Measurements from ENCODE around the gene OSBPL9. TPM values are rescaled to one million over a fixed set of nuclear protein-coding genes. Genes with fewer than 3 reads are reported as not detected.
"Not testable (repeated sequence)": the region's sequence is repeated elsewhere in the genome, so short reads cannot be mapped to it uniquely, and the experiment has no call there.

Gene OSBPL9
- total RNA-seq, 4 donors from 2014 or later, result 56.9 to 110 (median 78.3) TPM

DNA sequence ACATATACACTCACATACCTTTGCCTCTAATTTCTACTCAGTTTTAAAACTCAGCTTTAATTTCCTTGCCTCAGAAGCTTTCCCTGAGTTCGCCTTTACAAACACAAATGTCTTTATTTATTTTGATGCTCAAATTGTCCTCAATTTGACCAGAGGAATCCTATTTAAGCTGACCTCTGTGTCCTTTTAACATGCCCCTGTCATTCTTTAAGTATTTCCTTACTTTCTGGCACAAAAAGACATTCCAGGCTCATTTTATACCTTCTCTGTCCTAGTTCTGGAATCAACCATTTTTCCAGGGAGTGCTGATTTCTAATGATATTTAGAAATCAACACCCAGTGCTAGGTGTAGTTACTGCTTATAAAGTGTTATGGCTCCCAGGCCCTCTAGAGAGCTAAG is 82.5 kb downstream of the OSBPL9 start:
- no peaks in the 10 kb centered on the region for H3K27me3 ChIP-seq
- no peaks in the 10 kb centered on the region for H3K9me3 ChIP-seq
- WGBS, 2 donors (ENCODE audit: low coverage in 1 of 2), result 90% methylated on average over 1 of the region's 1 CpG
- TF ChIP-seq EP300 (IDR thresholded peaks at IDR 0.05), result no peak
- TF ChIP-seq, protein P1, sequence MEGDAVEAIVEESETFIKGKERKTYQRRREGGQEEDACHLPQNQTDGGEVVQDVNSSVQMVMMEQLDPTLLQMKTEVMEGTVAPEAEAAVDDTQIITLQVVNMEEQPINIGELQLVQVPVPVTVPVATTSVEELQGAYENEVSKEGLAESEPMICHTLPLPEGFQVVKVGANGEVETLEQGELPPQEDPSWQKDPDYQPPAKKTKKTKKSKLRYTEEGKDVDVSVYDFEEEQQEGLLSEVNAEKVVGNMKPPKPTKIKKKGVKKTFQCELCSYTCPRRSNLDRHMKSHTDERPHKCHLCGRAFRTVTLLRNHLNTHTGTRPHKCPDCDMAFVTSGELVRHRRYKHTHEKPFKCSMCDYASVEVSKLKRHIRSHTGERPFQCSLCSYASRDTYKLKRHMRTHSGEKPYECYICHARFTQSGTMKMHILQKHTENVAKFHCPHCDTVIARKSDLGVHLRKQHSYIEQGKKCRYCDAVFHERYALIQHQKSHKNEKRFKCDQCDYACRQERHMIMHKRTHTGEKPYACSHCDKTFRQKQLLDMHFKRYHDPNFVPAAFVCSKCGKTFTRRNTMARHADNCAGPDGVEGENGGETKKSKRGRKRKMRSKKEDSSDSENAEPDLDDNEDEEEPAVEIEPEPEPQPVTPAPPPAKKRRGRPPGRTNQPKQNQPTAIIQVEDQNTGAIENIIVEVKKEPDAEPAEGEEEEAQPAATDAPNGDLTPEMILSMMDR (IDR thresholded peaks at IDR 0.05), result no peak
- no peak for TF ChIP-seq POLR2AphosphoS5 (IDR thresholded peaks at IDR 0.05)
- no peak for TF ChIP-seq POLR2A (IDR thresholded peaks at IDR 0.05)
- H3K27ac ChIP-seq, result no peak overlapping the region
- no peaks in the 10 kb centered on the region for H3K4me1 ChIP-seq
- no peak overlapping the region for H3K4me3 ChIP-seq
- no peaks in the 10 kb centered on the region for H3K36me3 ChIP-seq
- ATAC-seq, result no peak

DNA sequence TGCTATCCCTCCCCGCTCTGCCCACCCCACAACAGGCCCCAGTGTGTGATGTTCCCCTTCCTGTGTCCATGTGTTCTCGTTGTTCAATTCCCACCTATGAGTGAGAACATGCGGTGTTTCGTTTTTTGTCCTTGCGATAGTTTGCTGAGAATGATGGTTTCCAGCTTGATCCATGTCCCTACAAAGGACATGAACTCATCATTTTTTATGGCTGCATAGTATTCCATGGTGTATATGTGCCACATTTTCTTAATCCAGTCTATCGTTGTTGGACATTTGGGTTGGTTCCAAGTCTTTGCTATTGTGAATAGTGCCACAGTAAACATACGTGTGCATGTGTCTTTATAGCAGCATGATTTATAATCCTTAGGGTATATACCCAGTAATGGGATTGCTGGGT is 84.9 kb downstream of the OSBPL9 start:
- 90 to 93% methylated on average over 5 to 6 of the region's 7 CpGs for WGBS, 2 donors (ENCODE audit: low coverage in 1 of 2)
- not testable (repeated sequence) for H3K36me3 ChIP-seq, H3K4me3 ChIP-seq, H3K9me3 ChIP-seq, H3K4me1 ChIP-seq, H3K27ac ChIP-seq, H3K27me3 ChIP-seq, ATAC-seq

DNA sequence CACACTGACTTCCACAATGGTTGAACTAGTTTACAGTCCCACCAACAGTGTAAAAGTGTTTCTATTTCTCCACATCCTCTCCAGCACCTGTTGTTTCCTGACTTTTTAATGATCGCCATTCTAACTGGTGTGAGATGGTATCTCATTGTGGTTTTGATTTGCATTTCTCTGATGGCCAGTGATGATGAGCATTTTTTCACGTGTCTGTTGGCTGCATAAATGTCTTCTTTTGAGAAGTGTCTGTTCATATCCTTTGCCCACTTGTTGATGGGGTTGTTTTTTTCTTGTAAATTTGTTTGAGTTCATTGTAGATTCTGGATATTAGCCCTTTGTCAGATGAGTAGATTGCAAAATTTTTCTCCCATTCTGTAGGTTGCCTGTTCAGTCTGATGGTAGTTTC is 85.3 kb downstream of the OSBPL9 start:
- ATAC-seq, H3K4me3 ChIP-seq, H3K4me1 ChIP-seq, H3K36me3 ChIP-seq, H3K27ac ChIP-seq, H3K27me3 ChIP-seq, H3K9me3 ChIP-seq: not testable (repeated sequence)
- 67% methylated on average over 1 of the region's 2 CpGs; no CpG with 5 or more reads in 1 of the 2 donors for WGBS, 2 donors (ENCODE audit: low coverage in 1 of 2)

DNA sequence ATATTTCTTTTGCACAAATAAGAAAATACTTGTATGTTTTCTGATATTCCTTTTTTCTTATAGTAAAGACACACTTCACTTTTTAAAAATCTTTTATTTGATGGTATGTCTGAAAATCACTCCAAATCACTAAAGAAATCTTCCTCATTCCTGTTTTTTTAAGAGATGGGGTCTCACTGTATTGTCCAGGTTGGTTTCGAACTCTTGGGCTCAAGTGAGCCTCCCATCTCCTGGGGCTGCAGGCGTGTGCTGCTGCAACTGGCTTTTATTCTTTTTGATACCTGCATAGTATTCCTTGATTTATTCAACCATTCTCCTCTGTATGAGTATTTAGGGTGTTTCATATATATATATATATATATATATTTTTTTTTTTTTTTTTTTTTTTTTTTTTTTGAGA is 88.1 kb downstream of the OSBPL9 start:
- Histone ChIP-seq H3K4me1 (peaks cover 0 to 4% (median 0%) of the 10 kb centered on the region in 3 donors), H3K27ac (no peak overlapping the region), H3K9me3 (no peaks in the 10 kb centered on the region), H3K36me3 (no peaks in the 10 kb centered on the region), H3K27me3 (no peaks in the 10 kb centered on the region), H3K4me3 (no peak overlapping the region)
- no peak for ATAC-seq
- WGBS, 2 donors (ENCODE audit: low coverage in 1 of 2), result 83 to 92% methylated on average over 1 to 2 of the region's 2 CpGs
- TF ChIP-seq, protein P1 (IDR thresholded peaks at IDR 0.05), result no peak
- no peak for TF ChIP-seq EP300 (IDR thresholded peaks at IDR 0.05)
- TF ChIP-seq POLR2A (IDR thresholded peaks at IDR 0.05), result no peak
- no peak for TF ChIP-seq POLR2AphosphoS5 (IDR thresholded peaks at IDR 0.05)

DNA sequence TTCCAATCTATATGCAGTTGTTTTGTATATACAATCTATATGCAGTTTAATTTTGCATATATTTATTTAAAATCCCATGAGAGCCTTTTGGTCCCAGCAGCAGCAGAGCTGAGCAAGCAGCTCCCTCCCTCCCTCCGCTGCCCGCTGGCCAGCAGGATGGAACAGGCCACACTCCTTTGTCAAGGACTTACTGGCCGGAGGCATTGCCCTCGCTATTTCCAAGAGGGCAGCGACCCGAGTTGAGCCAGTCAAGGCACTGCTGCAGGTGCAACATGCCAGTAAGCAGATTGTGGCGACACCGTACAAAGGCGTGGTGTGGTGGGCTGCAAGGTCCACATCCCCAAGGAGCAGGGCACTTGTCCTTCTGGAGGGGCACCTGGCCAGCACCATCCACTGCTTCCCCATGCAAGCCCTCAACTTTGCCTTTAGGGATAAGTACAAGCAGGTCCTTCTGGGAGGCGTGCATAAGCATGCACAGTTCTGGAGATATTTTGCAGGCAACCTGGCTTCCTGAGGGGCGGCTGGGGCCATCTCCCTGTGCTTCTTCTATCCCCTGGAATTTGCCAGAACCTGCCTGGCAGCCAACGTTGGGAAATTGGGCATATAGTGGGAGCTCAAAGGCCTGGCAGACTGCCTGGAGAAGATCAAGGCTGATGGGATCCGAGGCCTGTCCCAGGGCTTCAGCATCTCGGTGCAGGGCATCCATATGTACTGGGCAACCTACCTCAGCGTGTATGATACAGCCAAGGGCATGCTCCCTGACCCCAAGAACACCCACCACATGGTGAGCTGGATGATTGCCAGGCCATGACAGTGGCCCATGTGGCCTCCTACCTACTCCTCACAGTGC is 92.2 kb downstream of the OSBPL9 start:
- WGBS, 2 donors (ENCODE audit: low coverage in 1 of 2), result 73 to 95% methylated on average over 2 to 4 of the region's 15 CpGs
- H3K27me3 ChIP-seq, result no peaks in the 10 kb centered on the region
- no peak overlapping the region for H3K27ac ChIP-seq
- H3K9me3 ChIP-seq, result no peaks in the 10 kb centered on the region
- H3K36me3 ChIP-seq, result no peaks in the 10 kb centered on the region
- TF ChIP-seq POLR2AphosphoS5 (IDR thresholded peaks at IDR 0.05) (no peak), POLR2A (IDR thresholded peaks at IDR 0.05) (no peak), EP300 (IDR thresholded peaks at IDR 0.05) (no peak)
- TF ChIP-seq, protein P1 (IDR thresholded peaks at IDR 0.05), result no peak
- no peak for ATAC-seq
- no peak overlapping the region for H3K4me3 ChIP-seq
- peaks cover 0 to 4% (median 0%) of the 10 kb centered on the region in 3 donors for H3K4me1 ChIP-seq

DNA sequence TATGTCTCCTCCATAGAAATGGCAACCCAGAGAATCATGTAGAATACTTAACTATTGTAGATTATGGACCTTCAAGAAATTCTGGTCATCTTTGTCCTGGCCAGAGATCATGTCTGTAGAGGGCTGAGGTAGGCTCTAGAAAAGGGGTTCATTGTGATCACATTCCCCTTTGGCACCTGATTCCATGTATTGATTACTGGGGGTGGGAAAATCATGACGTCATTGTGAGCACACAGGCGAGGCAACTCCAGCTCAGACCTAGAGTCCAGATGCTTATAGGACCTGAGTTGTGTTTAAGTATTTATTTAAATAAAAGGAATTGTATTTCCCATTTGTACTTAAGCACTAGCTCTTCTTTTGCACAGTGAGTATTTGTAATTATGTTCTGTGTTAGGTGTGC is 93.1 kb downstream of the OSBPL9 start:
- H3K27me3 ChIP-seq, result no peaks in the 10 kb centered on the region
- ATAC-seq, result no peak
- TF ChIP-seq, protein P1 (IDR thresholded peaks at IDR 0.05), result no peak
- TF ChIP-seq EP300 (IDR thresholded peaks at IDR 0.05) (no peak), POLR2A (IDR thresholded peaks at IDR 0.05) (no peak), POLR2AphosphoS5 (IDR thresholded peaks at IDR 0.05) (no peak)
- H3K4me3 ChIP-seq, result no peak overlapping the region
- WGBS, 2 donors (ENCODE audit: low coverage in 1 of 2), result 95 to 100% methylated on average over 2 of the region's 2 CpGs
- H3K36me3 ChIP-seq, result no peaks in the 10 kb centered on the region
- H3K4me1 ChIP-seq, result peaks cover 0 to 4% (median 0%) of the 10 kb centered on the region in 3 donors
- no peak overlapping the region for H3K27ac ChIP-seq
- no peaks in the 10 kb centered on the region for H3K9me3 ChIP-seq
